HCT116 (cell line): ENCODE results near the gene ZBTB20. TPM values are rescaled to one million over a fixed set of nuclear protein-coding genes. Genes with fewer than 3 reads are reported as not detected.
A peak's percentile ranks its signal among the peaks of the same experiment; 100 is the strongest.

ENCODE experiments used
- ATAC-seq: fragments of 200-7000 bp; cut with Tn5 transposase; 2 replicates; pipeline ENCODE4 v1.9.1; 2020; ENCODE audit warnings: mild to moderate bottlenecking, moderate library complexity
- BruUV-seq: library from RNA; stranded (reverse); fragments of 400-500 nt; replicated peaks from 2 replicates; lab custom pipeline; 2021; lab: Mats Ljungman, UMichigan
- CTCF ChIA-PET: fragments of 300-600 bp; sonication (Branson Sonifier 250); formaldehyde crosslinking; loops from one replicate; lab custom pipeline; 2021; ENCODE audit warnings: antibody characterized with exemption; lab: Charles Lee
- POLR2A ChIA-PET: fragments of 300-600, 350-600 bp; sonication (Branson Sonifier 250); formaldehyde crosslinking; loops from one replicate; lab custom pipeline; 2021; ENCODE audit warnings: antibody characterized with exemption; lab: Charles Lee
- RAD21 ChIA-PET, 2 experiments: fragments of 300-600 bp; sonication (Branson Sonifier 250); formaldehyde crosslinking; loops; one replicate each; lab custom pipeline; 2023; ENCODE audit warnings: low total read pairs in 2 of 2; ENCODE audit not compliant: uncharacterized antibody in 2 of 2, unreplicated experiment in 2 of 2, low non-redundant PET in 1 of 2; lab: Charles Lee
- DNase-seq: peaks from one replicate; pipeline ENCODE4 v3.0.0-alpha.2; 2010; ENCODE audit warnings: low read depth, low spot score
- H2AFZ ChIP-seq: fragments of 200-600 bp; shearing (Covaris generic), sonication (generic); 2 replicates; pipeline ENCODE4 v1.6.1; 2017; ENCODE audit warnings: low read depth, mixed run types, mixed read lengths, antibody characterized with exemption, low read length; ENCODE audit not compliant: poor library complexity, severe bottlenecking
- H3K27ac ChIP-seq: 2 replicates; pipeline ENCODE4 v1.5.1; 2012; ENCODE audit warnings: low read depth, low read length
- H3K27me3 ChIP-seq: fragments of 200-600 bp; sonication (generic); 2 replicates; pipeline ENCODE4 v1.6.1; 2016; ENCODE audit warnings: mixed run types, low read length, mixed read lengths; ENCODE audit not compliant: insufficient read depth
- H3K36me3 ChIP-seq, 2 experiments: fragments of 200-500 bp in 1 of 2; fragments of 200-600 bp in 1 of 2; sonication (Bioruptor generic) in 1 of 2; sonication (generic) in 1 of 2; 2 replicates each; pipeline versions ENCODE4 v1.5.1 to v1.6.1; 2014 to 2016; ENCODE audit warnings: low read length in 2 of 2, inconsistent platforms in 1 of 2, mixed read lengths in 1 of 2, mixed run types in 1 of 2; ENCODE audit not compliant: insufficient read depth in 2 of 2, control insufficient read depth in 1 of 2
- H3K4me1 ChIP-seq, 2 experiments: fragments of 200-600 bp in 1 of 2; sonication (generic) in 1 of 2; 2 replicates each; pipeline versions ENCODE4 v1.5.1 to v1.6.1; 2012 to 2017; ENCODE audit warnings: low read length in 2 of 2, inconsistent platforms in 1 of 2, mild to moderate bottlenecking in 1 of 2, mixed read lengths in 1 of 2, mixed run types in 1 of 2, moderate library complexity in 1 of 2; ENCODE audit not compliant: insufficient read depth in 2 of 2, control insufficient read depth in 1 of 2
- H3K4me2 ChIP-seq: fragments of 200-600 bp; sonication (generic); 2 replicates; pipeline ENCODE4 v1.6.1; 2017; ENCODE audit warnings: mixed run types, low read length, mixed read lengths
- H3K4me3 ChIP-seq, 2 experiments: fragments of 200-600 bp in 1 of 2; sonication (generic) in 1 of 2; replicated peaks in 1 of 2; 2 replicates each; pipeline ENCODE4 v1.5.1; 2011 to 2016; ENCODE audit warnings: low read length in 2 of 2, control low read depth in 1 of 2, low read depth in 1 of 2, mild to moderate bottlenecking in 1 of 2, mixed read lengths in 1 of 2, mixed run types in 1 of 2
- H3K79me2 ChIP-seq: fragments of 200-600 bp; sonication (generic); 2 replicates; pipeline ENCODE4 v1.6.1; 2017; ENCODE audit warnings: mild to moderate bottlenecking, mixed run types, low read length, moderate library complexity, mixed read lengths; ENCODE audit not compliant: insufficient read depth
- H3K9ac ChIP-seq: fragments of 200-600 bp; sonication (generic); 2 replicates; pipeline ENCODE4 v1.6.1; 2016; ENCODE audit warnings: low read length, mixed read lengths
- H3K9me2 ChIP-seq: fragments of 200-600 bp; sonication (generic), shearing (Covaris generic); 2 replicates; pipeline ENCODE4 v1.6.1; 2017; ENCODE audit warnings: mixed run types, mild to moderate bottlenecking, moderate library complexity; ENCODE audit not compliant: insufficient read depth
- H3K9me3 ChIP-seq, 2 experiments: fragments of 200-500 bp in 1 of 2; fragments of 200-600 bp in 1 of 2; sonication (Bioruptor generic) in 1 of 2; sonication (generic) in 1 of 2; 2 replicates each; pipeline ENCODE4 v1.6.1; 2014 to 2017; ENCODE audit warnings: low read length in 2 of 2, mixed read lengths in 2 of 2, inconsistent platforms in 1 of 2, low read depth in 1 of 2, mild to moderate bottlenecking in 1 of 2, mixed run types in 1 of 2, moderate library complexity in 1 of 2; ENCODE audit not compliant: control insufficient read depth in 1 of 2, insufficient read depth in 1 of 2
- H4K20me1 ChIP-seq: fragments of 200-600 bp; sonication (generic), shearing (Covaris generic); 2 replicates; pipeline ENCODE4 v1.6.1; 2017; ENCODE audit warnings: mixed run types, mild to moderate bottlenecking, moderate library complexity; ENCODE audit not compliant: insufficient read depth
- CBX3 ChIP-seq: IDR thresholded peaks from 2 replicates; pipeline ENCODE4 v1.6.1; 2012; ENCODE audit warnings: low read depth
- ELF1 ChIP-seq: IDR thresholded peaks from 2 replicates; pipeline ENCODE4 v1.6.1; 2012; ENCODE audit warnings: low read depth, borderline replicate concordance
- EZH2 ChIP-seq: fragments of 200-600 bp; sonication (generic); IDR thresholded peaks from 2 replicates; pipeline ENCODE4 v1.6.1; 2017; ENCODE audit warnings: antibody characterized with exemption, mixed run types
- EZH2phosphoT487 ChIP-seq: fragments of 200-600 bp; IDR thresholded peaks from 2 replicates; pipeline ENCODE4 v1.6.1; 2018; ENCODE audit warnings: antibody characterized with exemption, borderline replicate concordance
- FOSL1 ChIP-seq: IDR thresholded peaks from 2 replicates; pipeline ENCODE4 v1.6.1; 2012; ENCODE audit warnings: low read depth
- JUND ChIP-seq: IDR thresholded peaks from 2 replicates; pipeline ENCODE4 v1.6.1; 2012
- POLR2A ChIP-seq: IDR thresholded peaks from 2 replicates; pipeline ENCODE4 v1.7.0; 2011; ENCODE audit warnings: borderline replicate concordance; ENCODE audit not compliant: insufficient read depth, insufficient read length; ENCODE audit errors: extremely low read depth
- POLR2AphosphoS5 ChIP-seq: IDR thresholded peaks from 2 replicates; pipeline ENCODE4 v1.6.1; 2011; ENCODE audit warnings: mild to moderate bottlenecking, low read depth, low read length, moderate library complexity
- RAD21 ChIP-seq: IDR thresholded peaks from 2 replicates; pipeline ENCODE4 v1.6.1; 2012; ENCODE audit warnings: low read depth, mild to moderate bottlenecking
- SIN3A ChIP-seq: IDR thresholded peaks from 2 replicates; pipeline ENCODE4 v1.6.1; 2012; ENCODE audit warnings: low read depth
- SP1 ChIP-seq: IDR thresholded peaks from 2 replicates; pipeline ENCODE4 v1.6.1; 2012; ENCODE audit warnings: low read depth
- SRF ChIP-seq: IDR thresholded peaks from 2 replicates; pipeline ENCODE4 v1.6.1; 2012; ENCODE audit warnings: low read depth
- TCF7L2 ChIP-seq: IDR thresholded peaks from 2 replicates; pipeline ENCODE4 v1.7.0; 2011; ENCODE audit warnings: borderline replicate concordance, inconsistent platforms; ENCODE audit not compliant: insufficient read depth, insufficient read length; ENCODE audit errors: extremely low read depth
- YY1 ChIP-seq: IDR thresholded peaks from 2 replicates; pipeline ENCODE4 v1.6.1; 2011; ENCODE audit warnings: low read length, low read depth, moderate library complexity, mild to moderate bottlenecking; ENCODE audit not compliant: insufficient replicate concordance; ENCODE audit errors: extremely low read depth
- ZFX ChIP-seq: fragments of 450-650 bp; IDR thresholded peaks from 2 replicates; pipeline ENCODE4 v1.6.1; 2017
- intact Hi-C: fragments of 100-400 bp; cut with micrococcal nuclease; formaldehyde crosslinking; loops from 2 replicates; pipeline ENCODE4 v1.10.0; 2022
- total RNA-seq: library from RNA; stranded (reverse); gene quantifications from one replicate; pipeline ENCODE4 v1.2.1, GENCODE V29; 2021; ENCODE audit not compliant: unreplicated experiment
- TF ChIP-seq, protein P1 (sequence below): IDR thresholded peaks from 2 replicates; pipeline ENCODE4 v1.6.1; 2012
- TF ChIP-seq, protein P2 (sequence below): IDR thresholded peaks from 2 replicates; pipeline ENCODE4 v1.6.1; 2011; ENCODE audit warnings: mild to moderate bottlenecking, low read length, moderate library complexity; ENCODE audit not compliant: insufficient replicate concordance; ENCODE audit errors: extremely low read depth
- TF ChIP-seq, protein P3 (sequence below): IDR thresholded peaks from 2 replicates; pipeline ENCODE4 v1.6.1; 2012

Gene ZBTB20
- total RNA-seq, 1 experiment from 2014 or later: 42.1 TPM

DNA sequence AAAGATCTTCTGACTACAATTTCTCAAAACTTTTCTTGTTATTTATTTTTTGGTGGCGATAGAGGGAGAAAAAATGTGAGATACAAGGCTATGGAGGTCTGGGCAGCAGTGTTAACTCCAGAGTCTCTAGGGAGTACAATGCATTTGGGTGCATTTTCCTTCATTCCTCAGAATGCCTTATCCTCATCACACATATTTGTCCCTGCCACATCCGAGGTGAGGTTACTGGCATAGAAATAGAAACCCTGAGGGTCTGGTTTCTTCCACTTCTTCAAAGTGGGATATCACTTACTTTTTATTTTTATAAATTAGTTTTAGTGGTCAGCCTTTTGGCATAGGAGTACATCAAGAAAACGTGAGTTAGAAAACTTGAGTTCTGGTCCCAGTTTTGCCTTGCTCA, 702.9 kb downstream of the ZBTB20 start (continued):
- TF ChIP-seq CBX3: no peak
- no peak for TF ChIP-seq SIN3A
- no peak for TF ChIP-seq ZFX

DNA sequence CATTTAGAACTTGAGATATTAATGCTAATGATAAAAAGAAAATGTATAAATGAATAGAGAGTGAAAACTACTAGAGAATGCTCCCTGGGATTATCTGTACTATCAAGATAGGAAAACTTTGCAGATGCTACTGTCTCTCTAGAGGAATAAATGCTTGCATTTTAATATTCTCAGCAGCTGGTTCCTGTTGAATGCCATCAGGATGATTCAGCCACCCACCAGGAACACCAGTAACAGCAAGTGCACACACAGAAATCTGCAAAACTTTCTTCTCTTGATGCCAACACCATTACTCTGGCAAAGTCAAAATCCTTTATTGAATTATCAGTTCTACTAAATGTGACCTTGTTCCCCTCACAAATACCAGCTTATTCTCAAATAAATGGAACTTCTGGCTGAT, 704.8 kb downstream of the ZBTB20 start:
- no peak for TF ChIP-seq SRF
- TF ChIP-seq JUND: peak; percentile 27; the same call in 1 of the 2 replicates
- TF ChIP-seq, protein P1, sequence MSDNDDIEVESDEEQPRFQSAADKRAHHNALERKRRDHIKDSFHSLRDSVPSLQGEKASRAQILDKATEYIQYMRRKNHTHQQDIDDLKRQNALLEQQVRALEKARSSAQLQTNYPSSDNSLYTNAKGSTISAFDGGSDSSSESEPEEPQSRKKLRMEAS: no peak
- peak; percentile 41; the same call in 1 of the 2 replicates for TF ChIP-seq FOSL1
- no peak for TF ChIP-seq POLR2AphosphoS5
- TF ChIP-seq ELF1: no peak
- ChIA-PET RAD21 (no interaction called here), CTCF (interaction anchor here (1.7 kb wide), 1 partner anchor 24 kb away, joined by 3 read pairs; no protein-coding TSS in a partner anchor), POLR2A (no interaction called here)
- no peak overlapping the region for H2AFZ ChIP-seq
- intact Hi-C loops: no loop called here
- no peak overlapping the region for H3K27ac ChIP-seq
- no peaks in the 10 kb centered on the region for H3K36me3 ChIP-seq
- no peaks in the 10 kb centered on the region for H3K9me3 ChIP-seq
- no peaks in the 10 kb centered on the region; the same call in 1 of the 2 replicates for H4K20me1 ChIP-seq
- DNase-seq (no peak), ATAC-seq (peak; percentile 61; the same call in 1 of the 2 replicates)
- H3K4me1 ChIP-seq: peaks cover 13 to 40% of the 10 kb centered on the region in 2 experiments
- no peaks in the 10 kb centered on the region for H3K9me2 ChIP-seq
- H3K4me3 ChIP-seq: no peak overlapping the region
- no TSS peak for BruUV-seq
- no peak overlapping the region for H3K9ac ChIP-seq
- no peaks in the 10 kb centered on the region for H3K27me3 ChIP-seq
- H3K79me2 ChIP-seq: peaks cover 97% of the 10 kb centered on the region
- H3K4me2 ChIP-seq: peak overlapping the region; percentile 24

DNA sequence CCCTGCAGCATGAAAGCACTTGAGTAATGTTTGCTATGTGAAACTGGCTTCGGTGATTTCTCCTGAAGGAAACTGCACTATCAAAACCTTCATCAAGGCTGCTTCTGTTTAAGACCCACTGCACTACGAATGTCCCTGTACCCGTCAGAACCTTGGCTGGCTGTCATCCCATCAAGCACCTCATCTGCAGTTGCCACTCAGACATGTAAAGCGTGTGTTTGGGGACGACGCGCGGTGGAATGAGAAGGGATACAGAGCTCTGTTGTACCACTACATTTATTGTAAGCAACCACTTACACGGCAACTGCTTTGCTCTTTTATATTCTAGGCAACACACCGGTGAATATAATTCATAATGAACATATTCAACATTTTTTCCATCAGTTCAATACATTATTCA, 705.7 kb downstream of the ZBTB20 start:
- CTCF ChIA-PET: interaction anchor here (0.6 kb wide), 1 partner anchor 23 kb away, joined by 3 read pairs; no protein-coding TSS in a partner anchor
- Histone ChIP-seq H3K79me2 (peaks cover 97% of the 10 kb centered on the region), H3K9me2 (no peaks in the 10 kb centered on the region), H3K4me2 (no peak overlapping the region), H2AFZ (no peak overlapping the region), H3K9me3 (no peaks in the 10 kb centered on the region), H4K20me1 (no peaks in the 10 kb centered on the region; the same call in 1 of the 2 replicates), H3K4me3 (no peak overlapping the region), H3K36me3 (no peaks in the 10 kb centered on the region), H3K9ac (no peak overlapping the region), H3K27ac (no peak overlapping the region), H3K27me3 (no peaks in the 10 kb centered on the region), H3K4me1 (peaks cover 14 to 48% of the 10 kb centered on the region in 2 experiments)
- ATAC-seq (no peak), DNase-seq (no peak)
- POLR2A ChIA-PET: no interaction called here
- TF ChIP-seq POLR2AphosphoS5 (no peak), CBX3 (no peak), TCF7L2 (no peak), JUND (no peak), SRF (no peak), EZH2phosphoT487 (no peak), SIN3A (no peak), RAD21 (no peak), EZH2 (no peak), ELF1 (no peak), POLR2A (no peak), YY1 (no peak), SP1 (no peak), ZFX (no peak)
- TF ChIP-seq, protein P2, sequence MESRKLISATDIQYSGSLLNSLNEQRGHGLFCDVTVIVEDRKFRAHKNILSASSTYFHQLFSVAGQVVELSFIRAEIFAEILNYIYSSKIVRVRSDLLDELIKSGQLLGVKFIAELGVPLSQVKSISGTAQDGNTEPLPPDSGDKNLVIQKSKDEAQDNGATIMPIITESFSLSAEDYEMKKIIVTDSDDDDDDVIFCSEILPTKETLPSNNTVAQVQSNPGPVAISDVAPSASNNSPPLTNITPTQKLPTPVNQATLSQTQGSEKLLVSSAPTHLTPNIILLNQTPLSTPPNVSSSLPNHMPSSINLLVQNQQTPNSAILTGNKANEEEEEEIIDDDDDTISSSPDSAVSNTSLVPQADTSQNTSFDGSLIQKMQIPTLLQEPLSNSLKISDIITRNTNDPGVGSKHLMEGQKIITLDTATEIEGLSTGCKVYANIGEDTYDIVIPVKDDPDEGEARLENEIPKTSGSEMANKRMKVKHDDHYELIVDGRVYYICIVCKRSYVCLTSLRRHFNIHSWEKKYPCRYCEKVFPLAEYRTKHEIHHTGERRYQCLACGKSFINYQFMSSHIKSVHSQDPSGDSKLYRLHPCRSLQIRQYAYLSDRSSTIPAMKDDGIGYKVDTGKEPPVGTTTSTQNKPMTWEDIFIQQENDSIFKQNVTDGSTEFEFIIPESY: no peak
- TF ChIP-seq, protein P3, sequence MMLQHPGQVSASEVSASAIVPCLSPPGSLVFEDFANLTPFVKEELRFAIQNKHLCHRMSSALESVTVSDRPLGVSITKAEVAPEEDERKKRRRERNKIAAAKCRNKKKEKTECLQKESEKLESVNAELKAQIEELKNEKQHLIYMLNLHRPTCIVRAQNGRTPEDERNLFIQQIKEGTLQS: no peak
- no TSS peak for BruUV-seq
- RAD21 ChIA-PET: no interaction called here
- intact Hi-C loops: no loop called here
